AG09319 (cell line): ENCODE measurements around the gene MRGPRG.

Experiments used
- DNase-seq: peaks from one replicate; pipeline ENCODE4 v3.0.0-alpha.2; 2010; ENCODE audit warnings: low read depth; ENCODE audit errors: extremely low read depth
- CTCF ChIP-seq: IDR thresholded peaks from 2 replicates; pipeline ENCODE4 v1.5.1; 2011; ENCODE audit warnings: low read depth, mild to moderate bottlenecking, inconsistent platforms, low read length, moderate library complexity

The MRGPRG gene

GRCh38 chr11:3207526-3208189 is 11.0 kb downstream of the MRGPRG start:
- TF ChIP-seq CTCF = no peak
- DNase-seq = no peak

- no peak for TF ChIP-seq CTCF
- no peak for DNase-seq
Measured at GRCh38 chr11:3206922-3207204, 11.8 kb downstream of the MRGPRG start.

GRCh38 chr11:3206156-3206921 is 12.3 kb downstream of the MRGPRG start:
- TF ChIP-seq CTCF = no peak
- DNase-seq = no peak

GRCh38 chr11:3205261-3206155 is 13.1 kb downstream of the MRGPRG start:
- TF ChIP-seq CTCF = no peak
- DNase-seq = no peak

- no peak for DNase-seq
- no peak for TF ChIP-seq CTCF
Measured at GRCh38 chr11:3204141-3205015, 14.2 kb downstream of the MRGPRG start.

- no peak for TF ChIP-seq CTCF
- no peak for DNase-seq
Measured at GRCh38 chr11:3203221-3204043, 15.2 kb downstream of the MRGPRG start.
